Nucleus accumbens (tissue), 56 donors: ENCODE results near the gene ZNF319.

Experiments used
- DNase-seq, 56 donors: peaks; one replicate each; lab custom pipeline; 2025; lab: John Stamatoyannopoulos, UW

ZNF319 gene

DNA sequence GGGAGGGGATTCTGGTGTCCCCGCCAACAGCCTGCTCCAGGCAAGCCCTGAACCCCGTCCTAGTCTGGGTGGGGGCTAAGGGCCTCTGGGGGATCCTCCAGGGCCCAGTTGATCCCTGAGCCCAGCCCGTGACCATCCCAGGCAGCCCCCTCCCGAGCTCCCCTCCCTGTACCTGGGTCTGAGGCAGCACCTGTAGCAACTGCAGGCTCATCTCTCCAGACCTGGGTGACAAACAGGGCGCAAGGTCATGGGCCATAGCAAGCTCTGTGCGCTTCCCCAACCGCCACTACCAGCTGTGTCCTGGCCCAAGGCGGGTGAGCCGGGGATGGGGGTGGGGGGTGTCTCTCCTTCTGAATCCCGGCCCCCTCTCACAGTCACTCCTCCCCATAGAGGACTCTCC is 40.2 kb downstream of the ZNF319 start:
- no peak for DNase-seq

GRCh38 chr16:57959804-57960203 is 40.7 kb downstream of the ZNF319 start:
- DNase-seq, result no peak

DNA sequence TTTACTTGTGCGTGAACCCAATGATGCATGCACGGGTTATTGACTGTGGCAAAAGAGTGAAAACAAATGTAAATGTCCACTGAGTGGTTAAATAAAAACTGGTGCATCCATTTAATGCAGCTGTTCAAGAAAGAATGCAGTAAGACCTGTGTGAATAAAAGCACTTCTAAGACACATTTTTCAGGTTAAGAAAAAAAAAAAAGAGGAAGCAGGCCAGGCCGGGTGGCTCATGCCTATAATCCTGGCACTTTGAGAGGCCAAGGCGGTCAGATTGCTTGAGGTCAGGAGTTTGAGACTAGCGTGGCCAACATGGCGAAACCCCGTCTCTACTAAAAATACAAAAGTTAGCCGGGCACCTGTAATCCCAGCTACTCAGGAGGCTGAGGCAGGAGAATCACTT is 41.4 kb downstream of the ZNF319 start:
- DNase-seq, result no peak

DNA sequence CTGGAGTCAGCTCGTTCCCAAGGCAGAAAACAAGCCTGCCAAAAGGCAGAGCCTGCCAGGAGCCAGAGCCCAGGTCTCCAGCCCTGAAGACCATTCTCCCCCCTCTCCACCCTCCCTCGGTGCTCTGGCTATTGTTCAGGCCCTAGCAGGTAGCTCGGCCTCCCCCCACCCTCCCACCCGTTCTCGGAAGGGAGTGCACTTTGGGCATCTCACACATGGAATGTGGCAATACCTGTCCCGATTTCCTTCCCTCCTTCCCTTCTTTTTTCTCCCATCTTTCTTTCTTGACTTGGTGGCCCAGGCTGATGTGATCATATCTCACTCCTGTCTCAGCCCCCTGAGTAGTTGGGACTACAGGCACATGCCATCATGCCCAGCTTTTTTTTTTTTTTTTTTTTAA is 41.9 kb downstream of the ZNF319 start:
- DNase-seq, result no peak

DNA sequence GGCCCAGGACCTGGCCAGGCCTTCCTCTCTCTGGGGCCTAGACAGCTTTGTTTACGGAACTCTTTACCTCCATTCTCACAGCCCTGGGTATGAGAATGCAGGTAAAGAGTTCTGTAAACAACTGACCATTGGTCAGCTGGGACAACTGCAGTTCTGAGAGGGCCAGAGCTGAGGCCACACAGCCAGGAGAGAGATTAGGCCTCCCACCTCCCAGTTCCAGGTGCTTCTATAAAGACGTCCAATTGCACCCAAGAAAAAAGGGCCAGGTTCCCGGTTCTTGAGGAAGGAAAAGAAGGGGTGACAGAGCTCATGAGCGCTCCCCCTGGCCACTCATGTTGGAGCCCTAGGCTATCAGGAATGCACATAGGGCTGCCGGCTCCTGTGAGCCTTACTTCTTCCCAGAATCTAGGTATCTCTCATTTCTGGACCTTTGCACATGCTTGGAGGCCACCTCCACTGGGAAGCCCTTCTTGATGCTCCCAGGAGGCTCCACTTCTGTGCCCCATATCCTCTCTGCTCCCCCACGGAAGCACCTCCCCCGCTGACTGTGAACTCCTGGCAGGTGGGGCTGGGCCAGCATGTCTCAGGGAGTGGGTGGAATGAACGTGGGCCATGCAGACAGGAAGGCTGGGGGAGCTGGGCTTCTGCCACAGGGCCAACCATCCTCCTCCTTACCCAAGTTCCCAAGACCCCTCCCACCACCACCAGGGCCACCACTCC is 42.6 kb downstream of the ZNF319 start:
- DNase-seq, result no peak

DNA sequence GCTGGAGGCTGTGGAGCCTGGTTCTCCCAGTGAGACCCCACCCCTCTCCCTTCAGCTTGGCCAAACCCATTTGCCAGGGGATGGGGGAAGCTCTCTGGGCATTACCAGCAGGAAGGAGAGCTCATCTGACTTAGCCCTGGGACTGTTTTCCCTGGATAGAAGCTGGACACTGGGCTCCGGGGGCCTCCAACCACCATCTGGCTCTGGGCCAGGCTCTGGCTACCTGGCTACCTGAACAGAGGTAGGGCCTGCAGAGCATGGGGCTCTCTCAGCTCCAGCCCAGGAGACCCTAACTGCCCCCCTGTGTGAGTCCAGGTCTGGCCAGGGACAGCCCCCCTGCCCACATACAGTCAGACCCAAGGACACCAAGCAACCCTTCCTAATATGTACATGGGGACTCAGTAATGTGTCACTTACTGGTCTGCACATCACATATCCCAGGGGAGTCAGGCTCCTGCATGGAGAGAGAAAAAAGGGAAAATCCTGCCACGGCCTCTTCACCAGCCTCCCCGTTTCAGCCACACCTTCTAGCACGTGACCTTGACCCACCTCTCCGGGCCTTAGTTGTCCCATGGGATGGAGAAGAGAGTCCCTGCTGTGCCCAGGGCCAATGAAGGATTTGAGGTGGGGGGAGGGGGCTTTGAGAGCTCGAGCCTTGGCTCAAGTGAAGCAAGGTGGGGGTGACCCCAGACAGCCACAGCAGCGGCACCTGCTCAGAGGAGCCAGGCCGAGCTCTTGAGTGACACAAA is 43.4 kb downstream of the ZNF319 start:
- no peak for DNase-seq

DNA sequence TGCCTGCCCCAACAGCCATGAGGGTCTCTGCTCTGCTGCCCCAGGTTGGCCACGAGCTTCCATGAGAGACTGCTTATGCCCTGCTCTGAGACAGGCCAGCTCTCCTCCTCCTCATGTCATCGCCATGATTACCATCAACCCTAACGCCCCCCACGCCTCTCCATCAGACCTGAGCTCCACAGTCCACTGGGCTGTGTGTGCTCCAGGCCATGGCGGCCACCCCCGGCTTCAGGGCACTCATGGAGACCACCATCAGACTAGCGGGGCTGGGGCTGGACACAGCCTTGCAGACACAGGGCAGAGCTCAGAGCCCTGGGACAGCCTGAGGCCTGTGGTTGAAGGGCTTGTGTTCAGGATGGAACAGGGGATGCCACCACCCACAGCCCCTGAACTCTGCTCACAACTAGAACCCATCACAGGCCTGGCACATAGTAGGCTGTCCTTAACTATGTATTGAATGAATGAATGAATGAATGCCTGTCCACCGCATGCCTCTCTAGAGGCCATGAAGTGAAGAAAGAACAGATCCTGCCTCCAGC is 44.1 kb downstream of the ZNF319 start:
- no peak for DNase-seq

DNA sequence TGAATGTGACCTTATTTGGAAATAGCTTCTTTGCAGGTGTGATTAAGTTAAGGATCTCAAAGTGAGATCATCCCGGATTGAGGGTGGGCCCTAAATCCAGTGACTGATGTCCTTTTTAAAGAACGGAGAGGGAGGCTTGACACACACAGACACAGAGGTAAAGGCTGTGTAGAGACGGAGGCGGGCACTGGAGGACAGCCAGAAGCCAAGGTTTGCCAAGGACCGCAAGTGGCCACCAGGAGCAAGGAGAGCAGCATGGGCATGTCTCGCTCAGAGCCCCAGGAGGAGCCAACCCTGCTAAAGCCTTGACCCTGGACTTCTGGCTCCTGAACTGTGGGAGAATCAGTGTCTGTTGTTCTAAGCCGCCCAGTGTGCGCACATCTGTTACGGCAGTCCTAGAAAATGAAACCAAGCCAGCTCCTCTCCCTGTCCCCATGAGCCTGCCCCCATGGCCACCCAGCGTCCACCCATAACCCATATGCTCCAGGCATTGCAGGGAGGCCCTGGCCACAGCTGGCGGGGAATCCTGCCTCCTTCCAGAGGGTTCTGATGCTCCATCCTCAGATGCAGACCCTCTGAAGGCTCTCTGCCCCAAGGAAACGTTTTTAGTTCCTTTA is 44.8 kb downstream of the ZNF319 start:
- DNase-seq, result no peak

GRCh38 chr16:57953857-57954256 is 46.6 kb downstream of the ZNF319 start:
- no peak for DNase-seq

- no peak for DNase-seq
Observed at GRCh38 chr16:57952909-57953308, 47.6 kb downstream of the ZNF319 start.

DNA sequence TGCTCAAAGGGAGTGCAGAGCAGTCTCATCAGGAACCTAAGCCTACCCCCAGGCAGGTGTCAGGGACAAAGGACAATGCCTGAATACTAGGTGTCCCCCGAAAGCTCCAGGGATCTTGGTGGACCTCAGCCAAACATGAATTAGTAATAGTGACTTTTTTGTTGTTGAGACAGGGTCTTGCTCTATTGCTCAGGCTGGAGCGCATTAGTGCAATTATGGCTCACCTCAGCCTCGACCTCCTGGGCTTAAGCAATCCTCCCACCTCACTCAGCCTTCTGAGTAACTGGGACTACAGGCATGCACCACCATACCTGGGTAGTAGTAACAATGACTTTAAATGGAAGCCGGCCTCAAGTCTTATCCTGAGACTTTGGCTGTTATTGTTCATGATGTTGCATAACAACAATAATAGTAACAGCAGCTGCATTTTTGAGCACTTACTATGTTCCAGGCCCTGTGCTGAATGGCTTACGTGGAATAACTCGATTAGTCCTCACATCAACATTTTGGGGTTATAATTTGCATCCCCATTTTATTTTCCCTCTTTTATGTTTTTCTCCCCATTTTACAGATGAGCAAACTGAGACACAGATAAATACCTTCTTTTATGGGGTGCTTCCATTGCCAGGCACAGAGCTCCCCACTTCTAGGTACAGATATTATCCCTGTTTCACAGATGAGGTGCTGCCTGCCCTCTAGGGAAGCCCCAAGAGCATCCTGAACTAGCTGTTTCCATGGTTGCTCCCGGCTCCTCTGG is 49.1 kb downstream of the ZNF319 start:
- DNase-seq, result no peak

- no peak for DNase-seq
Observed at GRCh38 chr16:57950382-57950781, 50.1 kb downstream of the ZNF319 start.

GRCh38 chr16:57949595-57950238 is 50.8 kb downstream of the ZNF319 start:
- no peak for DNase-seq

DNA sequence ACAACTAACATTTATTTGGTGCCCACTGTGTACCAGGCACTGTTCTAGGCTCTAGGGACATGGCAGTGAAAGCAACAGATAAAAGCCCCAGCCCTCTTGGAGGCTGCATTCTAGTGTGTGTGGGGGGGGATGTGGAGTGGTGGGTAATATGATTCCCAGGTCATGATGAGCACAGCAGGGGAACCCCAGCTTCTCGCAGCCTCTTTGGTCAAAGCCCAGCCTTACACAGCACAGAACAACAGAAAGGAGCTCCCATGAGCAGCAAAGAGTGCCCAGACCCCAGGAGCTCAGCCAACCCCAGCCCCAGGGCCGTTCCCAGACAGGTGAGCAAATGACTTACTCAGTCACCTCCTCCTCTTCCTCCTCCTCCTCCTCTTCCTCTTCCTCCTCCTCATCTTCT is 51.5 kb downstream of the ZNF319 start:
- DNase-seq, result no peak

DNA sequence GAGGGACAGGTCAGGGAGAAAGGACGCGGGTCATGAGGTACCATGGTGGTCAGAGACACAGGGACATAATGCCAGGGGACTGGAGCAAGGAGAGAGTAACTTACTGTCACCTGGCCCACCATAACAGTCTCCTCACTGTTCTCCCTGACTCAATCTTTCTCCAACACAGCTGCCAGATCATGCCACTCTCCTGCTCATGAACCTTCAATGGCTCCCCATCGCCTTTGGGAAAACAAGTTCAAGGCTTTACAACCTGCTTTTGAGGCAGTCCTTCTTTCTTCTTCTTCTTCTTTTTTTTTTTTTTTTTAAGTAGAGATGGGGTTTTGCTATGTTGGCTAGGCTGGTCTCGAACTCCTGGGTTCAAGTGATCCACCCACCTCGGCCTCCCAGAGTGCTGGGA is 52.4 kb downstream of the ZNF319 start:
- DNase-seq, result no peak

DNA sequence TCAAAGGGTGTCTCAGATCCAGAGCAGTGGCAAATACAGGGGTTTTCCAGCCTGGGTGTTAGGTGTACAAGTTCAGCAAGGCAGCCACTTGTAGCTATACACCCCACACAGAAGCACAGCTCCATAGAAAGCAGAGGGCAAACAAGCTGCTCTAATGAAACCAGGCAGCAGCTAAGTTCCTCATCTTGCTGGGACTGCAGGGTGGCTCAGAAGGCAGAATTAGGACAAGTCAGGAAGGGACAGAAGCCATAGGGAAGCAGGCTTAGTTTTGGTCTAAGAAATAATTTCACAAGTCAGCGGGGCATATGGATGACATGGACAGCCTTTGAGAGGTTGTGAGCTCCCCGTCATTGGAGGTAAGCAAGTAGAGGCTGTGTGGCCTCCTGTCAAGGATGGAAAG is 53.2 kb downstream of the ZNF319 start:
- DNase-seq, result no peak

- DNase-seq, result peak in 2 of 56 donors; percentile 6 to 14
Observed at GRCh38 chr16:57946181-57946801, 54.2 kb downstream of the ZNF319 start.

DNA sequence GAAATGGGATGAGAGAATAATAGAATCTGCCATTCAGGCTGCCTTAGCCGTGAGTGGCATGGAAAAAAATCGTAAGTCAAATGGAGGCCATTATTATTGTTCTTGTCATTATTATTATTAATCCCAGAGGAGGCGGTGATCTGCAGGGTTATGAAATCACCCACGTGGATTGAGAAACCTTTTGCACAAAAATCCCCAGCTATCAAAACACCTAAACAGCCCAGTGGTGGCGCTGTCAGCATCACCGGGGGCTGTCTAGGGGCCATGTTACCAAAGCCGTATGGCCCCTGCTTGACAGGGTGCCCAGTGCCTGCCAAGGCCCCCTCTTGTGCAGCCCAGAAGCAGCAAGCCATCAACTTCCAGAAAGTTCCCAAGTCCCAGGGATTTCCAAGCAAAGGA is 54.7 kb downstream of the ZNF319 start:
- no peak for DNase-seq

DNA sequence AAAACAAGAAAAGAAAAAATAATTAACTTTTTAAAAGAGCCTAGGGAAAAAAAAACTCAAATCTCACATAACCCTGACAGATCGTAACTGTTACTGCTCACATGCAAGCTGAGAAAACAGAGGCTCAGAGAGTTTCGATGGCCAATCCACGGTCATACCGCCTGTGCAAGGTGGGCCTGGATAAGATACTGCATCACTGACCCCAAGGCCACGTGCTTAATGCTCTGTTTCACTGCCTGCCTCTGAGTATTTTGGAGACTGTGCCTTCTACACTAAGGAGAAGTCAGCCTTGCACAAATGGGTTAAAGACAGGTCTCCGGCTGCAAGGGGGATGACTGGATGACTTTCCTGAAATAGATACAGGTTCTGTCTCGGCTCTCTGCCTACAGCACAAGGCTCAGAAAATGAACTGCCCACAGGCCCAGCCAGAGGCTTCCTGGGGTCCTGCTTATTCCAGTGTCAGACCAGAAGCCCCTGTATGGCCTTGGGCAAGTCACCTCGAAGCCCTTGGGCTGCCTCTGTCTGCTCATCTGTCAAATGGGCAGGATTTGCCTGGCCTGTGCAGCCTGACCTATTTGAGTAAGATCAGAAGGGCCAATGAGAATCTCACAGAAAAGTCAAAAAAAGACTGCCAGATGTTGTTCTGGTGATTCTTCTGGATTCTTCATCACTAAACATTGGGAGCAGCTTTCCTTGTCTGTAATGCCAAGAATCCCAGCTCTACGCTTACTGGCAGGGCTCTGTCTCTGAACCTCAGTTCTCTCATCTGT is 55.3 kb downstream of the ZNF319 start:
- no peak for DNase-seq
